SK-N-DZ (cell line): ENCODE results near the gene ARL15.
A peak's percentile ranks its signal among the peaks of the same experiment; 100 is the strongest.
"Not testable (repeated sequence)": the region's sequence is repeated elsewhere in the genome, so short reads cannot be mapped to it uniquely, and the experiment has no call there.

Experiments used
- DNase-seq: peaks from one replicate; pipeline ENCODE4 v3.0.0-alpha.2; 2015; ENCODE audit warnings: low spot score

ARL15 gene

DNA sequence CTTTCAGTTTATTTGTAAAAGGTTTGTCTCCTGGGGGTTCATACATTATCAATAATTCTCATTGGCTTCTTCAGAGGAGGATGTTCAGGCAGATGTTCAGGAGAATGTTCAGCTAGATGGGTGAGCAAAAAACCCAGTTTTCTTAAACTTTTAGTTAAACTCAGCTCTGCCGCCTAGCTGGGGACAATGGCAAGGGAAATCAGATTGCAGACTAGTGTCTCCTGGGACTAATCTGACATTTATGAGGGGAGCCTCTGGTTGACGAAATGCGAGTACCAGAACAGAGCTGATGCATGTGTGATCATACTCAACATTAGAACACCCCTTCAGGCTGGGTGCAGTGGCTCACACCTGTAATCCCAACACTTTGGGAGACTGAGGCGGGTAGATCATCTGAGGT is 314.4 kb downstream of the ARL15 start:
- DNase-seq: no peak

DNA sequence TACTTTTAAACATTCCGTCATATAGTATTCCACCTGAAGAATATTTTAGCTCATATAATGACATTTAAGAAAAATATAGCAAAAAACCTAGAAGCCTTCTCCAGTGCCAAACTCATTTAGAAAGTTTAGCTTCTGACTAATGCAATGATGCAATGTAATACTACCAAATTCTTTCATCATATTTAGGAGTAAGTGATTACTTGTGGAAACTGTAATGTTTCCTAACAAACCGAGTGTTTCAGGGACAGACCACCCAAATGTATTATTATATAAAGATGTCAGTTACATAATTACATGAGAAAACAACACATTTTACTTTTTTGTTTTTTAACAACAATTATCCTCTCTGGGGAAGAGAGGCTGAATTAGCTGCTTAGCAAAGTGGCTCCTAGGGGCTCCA is 316.2 kb downstream of the ARL15 start:
- DNase-seq: no peak

DNA sequence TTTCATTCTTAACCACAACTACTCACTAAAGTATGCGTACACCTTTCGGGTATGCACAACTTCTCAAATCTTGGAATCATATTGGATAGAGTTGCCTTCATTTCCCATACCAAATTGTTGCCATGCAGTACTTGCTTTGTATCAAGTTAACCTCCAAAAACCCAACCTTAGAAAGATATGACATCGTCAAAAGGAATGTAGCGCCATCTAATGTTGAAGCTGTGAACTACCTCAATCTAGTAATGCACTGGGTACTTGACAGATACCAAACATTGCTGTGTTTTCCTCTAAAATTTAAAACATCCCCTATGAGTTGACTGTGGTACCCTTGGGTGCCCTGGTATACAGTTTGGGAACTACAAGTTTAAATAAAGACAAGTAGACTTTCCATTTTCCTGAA is 318.4 kb downstream of the ARL15 start:
- no peak for DNase-seq

DNA sequence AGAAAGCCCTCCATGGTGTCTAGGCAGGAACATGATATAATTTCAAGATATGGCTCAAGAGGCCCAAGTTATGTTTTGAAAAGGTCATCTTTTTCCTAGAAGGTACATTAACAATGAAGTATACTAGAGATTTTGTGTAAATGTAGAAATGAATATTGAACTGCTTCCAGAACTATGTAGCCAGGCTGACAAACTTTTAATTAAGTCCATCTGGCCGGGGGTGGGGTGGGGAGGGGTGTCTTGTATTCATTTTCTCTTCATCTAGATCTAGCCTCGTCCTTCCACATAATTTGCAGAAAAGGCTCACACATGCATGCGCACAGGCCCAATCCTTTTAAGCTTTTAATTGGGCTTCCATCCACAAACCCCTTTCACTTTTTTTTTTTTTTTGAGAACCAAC is 323.3 kb downstream of the ARL15 start:
- DNase-seq: no peak

DNA sequence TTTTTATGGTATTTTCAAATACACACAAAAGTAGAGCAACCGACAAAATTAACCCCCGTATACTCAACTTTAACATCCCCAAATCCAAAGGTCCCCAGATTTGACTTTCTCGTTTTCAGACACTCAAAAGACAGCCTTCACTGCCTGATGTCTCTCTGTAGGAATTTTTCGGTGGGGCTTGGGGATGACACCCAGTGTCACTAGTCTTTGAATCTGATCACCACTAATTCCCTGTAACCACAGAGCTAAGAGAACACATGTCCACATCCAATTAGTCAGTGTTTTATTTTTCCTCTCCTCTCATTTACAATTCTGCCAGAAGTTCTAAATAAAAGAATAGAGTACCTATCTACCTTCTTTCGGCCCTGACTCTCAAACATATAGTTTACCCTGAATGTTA is 324.6 kb downstream of the ARL15 start:
- no peak for DNase-seq

GRCh38 chr5:53984971-53985370 is 325.4 kb downstream of the ARL15 start:
- no peak for DNase-seq

DNA sequence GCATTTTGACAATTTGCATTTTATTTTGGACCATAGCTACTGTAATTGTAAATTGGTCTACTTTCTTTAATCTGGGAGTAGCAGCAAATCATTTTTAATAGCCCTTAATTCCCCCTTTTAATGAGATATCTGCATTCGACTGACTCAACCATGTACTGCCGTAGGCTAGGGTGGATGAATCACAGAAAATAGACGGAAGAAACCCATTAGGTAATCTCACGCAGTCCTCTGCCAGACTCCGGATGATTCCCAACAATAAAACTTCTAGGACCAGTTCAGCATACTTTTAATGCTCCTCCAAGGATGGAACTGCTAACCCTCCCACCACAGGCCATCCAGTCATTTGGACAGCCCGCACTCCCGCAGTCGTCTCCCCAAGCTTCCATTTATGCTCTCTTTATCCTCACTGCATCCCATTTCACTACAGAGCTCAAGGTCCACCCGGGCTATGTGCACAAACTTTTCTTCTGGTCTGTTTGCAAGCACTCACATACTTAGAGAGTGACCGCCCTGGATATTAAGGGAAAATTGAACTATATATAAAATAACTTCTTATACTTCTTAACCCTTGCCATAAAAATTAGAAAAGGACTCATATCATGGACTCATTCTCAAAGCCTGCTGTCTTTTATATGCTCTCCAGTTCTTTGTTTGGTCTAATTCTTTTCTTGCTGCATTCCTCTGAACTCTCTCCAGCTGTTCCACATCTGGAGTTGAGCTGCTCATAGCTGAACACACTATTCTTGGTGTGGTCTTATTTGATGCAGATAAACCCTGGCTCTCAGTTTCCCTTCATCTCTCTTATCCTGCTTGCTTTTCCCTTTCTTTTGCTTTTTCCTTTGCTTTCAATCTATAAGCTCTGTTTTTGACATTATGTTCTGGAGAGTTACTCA is 326.6 kb downstream of the ARL15 start:
- DNase-seq: no peak

DNA sequence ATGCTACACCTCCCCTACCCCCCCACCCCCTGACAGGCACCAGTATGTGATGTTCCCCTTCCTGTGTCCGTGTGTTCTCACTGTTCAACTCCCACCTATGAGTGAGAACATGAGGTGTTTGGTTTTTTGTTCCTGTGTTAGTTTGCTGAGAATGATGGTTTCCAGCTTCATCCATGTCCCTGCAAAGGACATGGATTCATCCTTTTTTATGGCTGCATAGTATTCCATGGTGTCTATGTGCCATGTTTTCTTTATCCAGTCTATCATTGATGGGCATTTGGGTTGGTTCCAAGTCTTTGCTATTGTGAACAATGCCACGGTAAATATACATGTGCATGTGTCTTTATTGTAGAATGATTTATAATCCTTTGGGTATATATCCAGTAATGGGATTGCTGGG is 328.1 kb downstream of the ARL15 start:
- not testable (repeated sequence) for DNase-seq

DNA sequence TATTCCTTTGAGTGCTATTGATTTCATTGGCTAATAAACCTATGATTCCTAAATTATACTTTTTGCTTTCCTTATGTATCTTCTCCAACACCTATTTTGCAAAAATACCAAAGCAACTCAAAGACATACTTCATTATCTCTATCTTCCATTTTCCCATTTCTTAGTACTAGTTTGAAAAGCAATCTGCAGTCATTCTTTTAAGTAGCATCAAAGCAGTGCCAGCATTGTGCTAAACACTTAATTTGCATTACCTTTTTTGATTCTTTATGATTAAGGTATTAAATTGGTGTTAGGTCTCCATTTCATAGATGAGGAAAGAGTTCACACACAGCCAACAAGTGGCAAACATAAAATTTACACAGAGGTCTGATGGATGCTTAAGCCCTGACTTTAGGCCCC is 330.3 kb downstream of the ARL15 start:
- no peak for DNase-seq

DNA sequence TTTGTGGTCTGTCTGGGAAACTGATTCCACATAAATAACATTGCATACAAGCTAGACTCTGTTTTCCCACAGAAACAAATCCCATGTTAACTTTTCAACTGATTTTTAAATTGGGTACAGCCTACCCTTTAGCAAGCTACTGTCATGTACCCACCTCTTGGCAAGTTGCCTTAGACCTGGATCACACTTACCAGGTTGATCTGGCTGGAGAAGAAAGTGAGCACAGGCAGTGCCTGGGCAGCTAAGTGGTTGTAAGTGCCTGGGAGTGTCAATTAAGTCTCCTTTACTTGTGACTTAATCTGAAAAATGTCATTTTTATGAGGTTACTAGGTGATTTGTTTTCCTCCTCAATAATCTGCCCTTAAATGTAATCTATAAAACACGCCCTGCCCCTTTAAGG is 336.4 kb downstream of the ARL15 start:
- DNase-seq: peak; percentile 4

- no peak for DNase-seq
Measured at GRCh38 chr5:53972314-53972713, 338.1 kb downstream of the ARL15 start.

DNA sequence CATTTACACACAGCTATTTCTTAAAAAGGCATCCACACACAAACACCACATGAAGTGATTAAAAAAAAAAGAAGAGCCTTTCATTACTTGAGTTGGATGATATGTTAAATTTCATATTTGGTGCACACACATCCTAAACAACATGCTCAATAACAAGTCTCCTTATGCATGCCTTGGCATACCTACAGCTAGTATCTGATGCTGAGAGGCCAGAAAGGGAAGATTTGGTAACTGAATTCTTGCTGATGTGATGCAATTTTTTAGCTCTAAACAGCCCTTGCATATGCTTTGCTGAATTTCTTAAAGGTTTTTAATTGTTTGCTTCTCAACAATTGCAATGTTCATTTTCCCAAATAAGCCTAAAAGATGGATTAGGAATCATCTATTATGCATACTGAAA is 338.8 kb downstream of the ARL15 start:
- no peak for DNase-seq

- no peak for DNase-seq
Measured at GRCh38 chr5:53971131-53971530, 339.2 kb downstream of the ARL15 start.

GRCh38 chr5:53970475-53970874 is 339.9 kb downstream of the ARL15 start:
- DNase-seq: no peak

GRCh38 chr5:53969176-53969730 is 341.1 kb downstream of the ARL15 start:
- DNase-seq: no peak

DNA sequence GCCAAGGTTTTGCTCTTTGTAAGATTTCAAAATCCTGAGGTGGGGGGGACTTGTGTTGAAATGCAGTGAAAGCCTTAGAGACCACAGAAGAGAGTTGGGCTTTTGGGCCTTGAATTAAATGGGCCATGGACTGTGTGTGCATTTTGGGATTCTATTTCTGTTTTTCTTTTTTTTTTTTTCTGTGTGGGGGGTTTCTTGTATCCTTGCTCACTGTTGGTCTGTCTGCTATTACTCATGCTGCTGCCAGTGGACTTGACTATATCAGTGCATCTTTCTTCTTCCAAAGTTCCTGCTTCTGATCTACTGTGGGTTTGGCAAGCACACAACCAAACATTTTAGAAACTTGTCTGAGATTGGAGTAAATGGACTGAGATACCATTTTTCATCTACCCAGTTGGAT is 344.9 kb downstream of the ARL15 start:
- no peak for DNase-seq

GRCh38 chr5:53963958-53964357 is 346.4 kb downstream of the ARL15 start:
- no peak for DNase-seq

DNA sequence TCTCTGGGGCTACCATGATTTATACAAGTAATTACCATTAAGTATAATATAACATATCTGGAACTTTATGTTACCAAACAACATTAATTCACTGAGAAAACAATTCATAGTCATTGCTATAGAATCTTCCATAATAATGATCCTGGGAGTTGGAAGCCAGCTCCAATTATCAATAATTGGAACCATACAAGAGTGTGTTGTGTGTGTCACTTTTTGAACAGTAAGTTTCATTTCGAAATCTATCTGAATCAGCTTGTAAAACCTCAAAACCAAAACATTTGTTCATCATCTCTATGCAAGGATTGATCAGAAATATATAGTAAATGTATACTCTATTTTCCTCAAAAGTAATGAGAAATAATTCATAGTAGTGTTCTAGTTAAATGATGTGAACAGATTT is 348.1 kb downstream of the ARL15 start:
- DNase-seq: no peak

- DNase-seq: no peak
Measured at GRCh38 chr5:53956632-53957031, 353.7 kb downstream of the ARL15 start.

- DNase-seq: no peak
Measured at GRCh38 chr5:53956196-53956595, 354.2 kb downstream of the ARL15 start.

GRCh38 chr5:53950621-53951020 is 359.8 kb downstream of the ARL15 start:
- no peak for DNase-seq

DNA sequence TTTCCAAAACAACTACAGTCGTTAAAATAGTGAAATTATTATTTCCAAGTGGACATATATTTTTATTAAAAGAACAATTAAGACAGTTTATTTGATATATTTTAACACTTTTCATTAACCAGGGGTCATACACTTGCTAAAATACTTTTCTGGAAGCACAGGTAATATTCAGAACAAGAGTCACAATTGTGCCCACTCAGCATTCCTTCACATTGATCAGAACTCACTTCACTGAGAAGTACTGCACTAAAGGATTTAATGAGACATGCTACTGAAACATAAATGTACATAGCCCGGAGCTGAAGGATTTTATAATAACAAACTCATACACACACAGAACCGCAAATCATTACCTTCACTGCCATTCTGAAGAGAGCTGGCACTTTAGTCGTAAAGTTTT is 361.8 kb downstream of the ARL15 start:
- DNase-seq: no peak

GRCh38 chr5:53946405-53947100 is 363.8 kb downstream of the ARL15 start:
- no peak for DNase-seq
